Measurements from ENCODE around the gene TSPEAR.
"Not testable (repeated sequence)": the region's sequence is repeated elsewhere in the genome, so short reads cannot be mapped to it uniquely, and the experiment has no call there.

DNA sequence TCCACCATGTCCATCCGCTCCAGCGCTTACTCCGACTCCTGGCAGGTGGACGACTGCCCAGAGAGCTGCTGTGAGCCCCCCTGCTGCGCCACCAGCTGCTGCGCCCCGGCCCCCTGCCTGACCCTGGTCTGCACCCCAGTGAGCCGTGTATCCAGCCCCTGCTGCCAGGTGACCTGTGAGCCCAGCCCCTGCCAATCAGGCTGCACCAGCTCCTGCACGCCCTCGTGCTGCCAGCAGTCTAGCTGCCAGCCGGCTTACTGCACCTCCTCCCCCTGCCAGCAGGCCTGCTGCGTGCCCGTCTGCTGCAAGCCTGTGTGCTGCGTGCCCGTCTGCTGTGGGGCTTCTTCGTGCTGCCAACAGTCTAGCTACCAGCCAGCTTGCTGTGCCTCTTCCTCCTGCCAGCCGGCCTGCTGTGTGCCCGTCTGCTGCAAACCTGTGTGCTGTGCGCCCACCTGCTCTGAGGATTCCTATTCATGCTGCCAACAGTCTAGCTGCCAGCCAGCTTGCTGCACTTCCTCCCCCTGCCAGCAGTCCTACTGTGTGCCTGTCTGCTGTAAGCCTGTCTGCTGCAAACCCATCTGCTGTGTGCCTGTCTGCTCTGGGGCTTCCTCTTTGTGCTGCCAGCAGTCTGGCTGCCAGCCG is 84.1 kb downstream of the TSPEAR start:
- not testable (repeated sequence) for TF ChIP-seq ZNF565 (CRISPR knock-in tag; conservative IDR thresholded peaks at IDR 0.05; ENCODE audit: low read depth); ZFP3 (CRISPR knock-in tag; IDR thresholded peaks at IDR 0.05); ZFP30 (CRISPR knock-in tag; IDR thresholded peaks at IDR 0.05); OSR1 (CRISPR knock-in tag; IDR thresholded peaks at IDR 0.05); RARB (CRISPR knock-in tag; IDR thresholded peaks at IDR 0.05); TOX (CRISPR knock-in tag; IDR thresholded peaks at IDR 0.05; ENCODE audit: borderline replicate concordance)
- TF ChIP-seq, protein P1, sequence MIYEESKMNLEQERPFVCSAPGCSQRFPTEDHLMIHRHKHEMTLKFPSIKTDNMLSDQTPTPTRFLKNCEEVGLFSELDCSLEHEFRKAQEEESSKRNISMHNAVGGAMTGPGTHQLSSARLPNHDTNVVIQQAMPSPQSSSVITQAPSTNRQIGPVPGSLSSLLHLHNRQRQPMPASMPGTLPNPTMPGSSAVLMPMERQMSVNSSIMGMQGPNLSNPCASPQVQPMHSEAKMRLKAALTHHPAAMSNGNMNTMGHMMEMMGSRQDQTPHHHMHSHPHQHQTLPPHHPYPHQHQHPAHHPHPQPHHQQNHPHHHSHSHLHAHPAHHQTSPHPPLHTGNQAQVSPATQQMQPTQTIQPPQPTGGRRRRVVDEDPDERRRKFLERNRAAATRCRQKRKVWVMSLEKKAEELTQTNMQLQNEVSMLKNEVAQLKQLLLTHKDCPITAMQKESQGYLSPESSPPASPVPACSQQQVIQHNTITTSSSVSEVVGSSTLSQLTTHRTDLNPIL (CRISPR knock-in tag; IDR thresholded peaks at IDR 0.05; ENCODE audit: low read depth) = not testable (repeated sequence)
- TF ChIP-seq, protein P2, sequence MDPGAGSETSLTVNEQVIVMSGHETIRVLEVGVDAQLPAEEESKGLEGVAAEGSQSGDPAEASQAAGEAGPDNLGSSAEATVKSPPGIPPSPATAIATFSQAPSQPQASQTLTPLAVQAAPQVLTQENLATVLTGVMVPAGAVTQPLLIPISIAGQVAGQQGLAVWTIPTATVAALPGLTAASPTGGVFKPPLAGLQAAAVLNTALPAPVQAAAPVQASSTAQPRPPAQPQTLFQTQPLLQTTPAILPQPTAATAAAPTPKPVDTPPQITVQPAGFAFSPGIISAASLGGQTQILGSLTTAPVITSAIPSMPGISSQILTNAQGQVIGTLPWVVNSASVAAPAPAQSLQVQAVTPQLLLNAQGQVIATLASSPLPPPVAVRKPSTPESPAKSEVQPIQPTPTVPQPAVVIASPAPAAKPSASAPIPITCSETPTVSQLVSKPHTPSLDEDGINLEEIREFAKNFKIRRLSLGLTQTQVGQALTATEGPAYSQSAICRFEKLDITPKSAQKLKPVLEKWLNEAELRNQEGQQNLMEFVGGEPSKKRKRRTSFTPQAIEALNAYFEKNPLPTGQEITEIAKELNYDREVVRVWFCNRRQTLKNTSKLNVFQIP (CRISPR knock-in tag; IDR thresholded peaks at IDR 0.05; ENCODE audit: borderline replicate concordance, low read depth) = not testable (repeated sequence)
- TF ChIP-seq, protein P3, sequence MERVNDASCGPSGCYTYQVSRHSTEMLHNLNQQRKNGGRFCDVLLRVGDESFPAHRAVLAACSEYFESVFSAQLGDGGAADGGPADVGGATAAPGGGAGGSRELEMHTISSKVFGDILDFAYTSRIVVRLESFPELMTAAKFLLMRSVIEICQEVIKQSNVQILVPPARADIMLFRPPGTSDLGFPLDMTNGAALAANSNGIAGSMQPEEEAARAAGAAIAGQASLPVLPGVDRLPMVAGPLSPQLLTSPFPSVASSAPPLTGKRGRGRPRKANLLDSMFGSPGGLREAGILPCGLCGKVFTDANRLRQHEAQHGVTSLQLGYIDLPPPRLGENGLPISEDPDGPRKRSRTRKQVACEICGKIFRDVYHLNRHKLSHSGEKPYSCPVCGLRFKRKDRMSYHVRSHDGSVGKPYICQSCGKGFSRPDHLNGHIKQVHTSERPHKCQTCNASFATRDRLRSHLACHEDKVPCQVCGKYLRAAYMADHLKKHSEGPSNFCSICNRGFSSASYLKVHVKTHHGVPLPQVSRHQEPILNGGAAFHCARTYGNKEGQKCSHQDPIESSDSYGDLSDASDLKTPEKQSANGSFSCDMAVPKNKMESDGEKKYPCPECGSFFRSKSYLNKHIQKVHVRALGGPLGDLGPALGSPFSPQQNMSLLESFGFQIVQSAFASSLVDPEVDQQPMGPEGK (CRISPR knock-in tag; IDR thresholded peaks at IDR 0.05; ENCODE audit: borderline replicate concordance) = not testable (repeated sequence)

Data from SK-N-SH treated with all-trans-retinoic acid at 6 μM for 48 hours (cell line).